ENCODE results near the gene CHN2. TPM values are rescaled to one million over a fixed set of nuclear protein-coding genes. Genes with fewer than 3 reads are reported as not detected.

Gene CHN2
- total RNA-seq, 1 donor from 2014 or later = 14.2 TPM

- no peaks in the 10 kb centered on the region for H3K36me3 ChIP-seq
- H3K27ac ChIP-seq = no peak overlapping the region
- ATAC-seq (no peak), DNase-seq (no peak)
- H3K4me3 ChIP-seq = no peak overlapping the region
- H3K27me3 ChIP-seq (ENCODE audit: low read depth) = no peaks in the 10 kb centered on the region
- H3K9me3 ChIP-seq = no peaks in the 10 kb centered on the region
- no peak for TF ChIP-seq CTCF (IDR thresholded peaks at IDR 0.05)
- peaks cover 19% of the 10 kb centered on the region for H3K4me1 ChIP-seq
- intact Hi-C loops (cut with DNase I) = no loop called here
These were observed 132.3 kb downstream of the CHN2 start for GRCh38 chr7:29326864-29327263.

GRCh38 chr7:29327455-29327854 lies 132.9 kb downstream of the CHN2 start:
- no peak overlapping the region for H3K4me3 ChIP-seq
- ATAC-seq (no peak), DNase-seq (no peak)
- intact Hi-C loops (cut with DNase I) = no loop called here
- H3K9me3 ChIP-seq = no peaks in the 10 kb centered on the region
- H3K36me3 ChIP-seq = no peaks in the 10 kb centered on the region
- no peak overlapping the region for H3K27ac ChIP-seq
- no peak for TF ChIP-seq CTCF (IDR thresholded peaks at IDR 0.05)
- no peaks in the 10 kb centered on the region for H3K27me3 ChIP-seq (ENCODE audit: low read depth)
- H3K4me1 ChIP-seq = peaks cover 19% of the 10 kb centered on the region

- Histone ChIP-seq H3K4me3 (no peak overlapping the region), H3K4me1 (peaks cover 19% of the 10 kb centered on the region), H3K27me3 (ENCODE audit: low read depth) (no peaks in the 10 kb centered on the region), H3K36me3 (no peaks in the 10 kb centered on the region), H3K27ac (no peak overlapping the region), H3K9me3 (no peaks in the 10 kb centered on the region)
- ATAC-seq (no peak), DNase-seq (no peak)
- TF ChIP-seq CTCF (IDR thresholded peaks at IDR 0.05) = no peak
- intact Hi-C loops (cut with DNase I) = no loop called here
These were observed 133.5 kb downstream of the CHN2 start for GRCh38 chr7:29328045-29328444.

GRCh38 chr7:29328811-29329210 lies 134.2 kb downstream of the CHN2 start:
- Histone ChIP-seq H3K27me3 (ENCODE audit: low read depth) (no peaks in the 10 kb centered on the region), H3K4me1 (peaks cover 19% of the 10 kb centered on the region), H3K9me3 (no peaks in the 10 kb centered on the region), H3K27ac (no peak overlapping the region), H3K36me3 (no peaks in the 10 kb centered on the region), H3K4me3 (no peak overlapping the region)
- DNase-seq = no peak
- TF ChIP-seq CTCF (IDR thresholded peaks at IDR 0.05) = no peak
- intact Hi-C loops (cut with DNase I) = no loop called here
- no peak for ATAC-seq

- Histone ChIP-seq H3K4me1 (peaks cover 19% of the 10 kb centered on the region), H3K36me3 (no peaks in the 10 kb centered on the region), H3K9me3 (no peaks in the 10 kb centered on the region), H3K27me3 (ENCODE audit: low read depth) (no peaks in the 10 kb centered on the region), H3K4me3 (no peak overlapping the region), H3K27ac (no peak overlapping the region)
- ATAC-seq = no peak
- DNase-seq = no peak
- no peak for TF ChIP-seq CTCF (IDR thresholded peaks at IDR 0.05)
- intact Hi-C loops (cut with DNase I) = no loop called here
These were observed 135.1 kb downstream of the CHN2 start for GRCh38 chr7:29329686-29330085.

GRCh38 chr7:29330136-29330535 lies 135.6 kb downstream of the CHN2 start:
- Histone ChIP-seq H3K27ac (no peak overlapping the region), H3K9me3 (no peaks in the 10 kb centered on the region), H3K4me1 (peaks cover 19% of the 10 kb centered on the region), H3K27me3 (ENCODE audit: low read depth) (no peaks in the 10 kb centered on the region), H3K36me3 (no peaks in the 10 kb centered on the region), H3K4me3 (no peak overlapping the region)
- intact Hi-C loops (cut with DNase I) = no loop called here
- TF ChIP-seq CTCF (IDR thresholded peaks at IDR 0.05) = no peak
- ATAC-seq = no peak
- no peak for DNase-seq
